GM12874 (cell line): ENCODE data around the gene CCND1.

ENCODE experiments used
- CTCF ChIP-seq: IDR thresholded peaks from 2 replicates; pipeline ENCODE4 v1.5.1; 2011; ENCODE audit warnings: low read depth, mild to moderate bottlenecking, control low read depth, low read length, moderate library complexity; ENCODE audit not compliant: insufficient read depth

The CCND1 gene

GRCh38 chr11:69662021-69662698, 21.2 kb downstream of the CCND1 start:
- TF ChIP-seq CTCF: no peak

DNA sequence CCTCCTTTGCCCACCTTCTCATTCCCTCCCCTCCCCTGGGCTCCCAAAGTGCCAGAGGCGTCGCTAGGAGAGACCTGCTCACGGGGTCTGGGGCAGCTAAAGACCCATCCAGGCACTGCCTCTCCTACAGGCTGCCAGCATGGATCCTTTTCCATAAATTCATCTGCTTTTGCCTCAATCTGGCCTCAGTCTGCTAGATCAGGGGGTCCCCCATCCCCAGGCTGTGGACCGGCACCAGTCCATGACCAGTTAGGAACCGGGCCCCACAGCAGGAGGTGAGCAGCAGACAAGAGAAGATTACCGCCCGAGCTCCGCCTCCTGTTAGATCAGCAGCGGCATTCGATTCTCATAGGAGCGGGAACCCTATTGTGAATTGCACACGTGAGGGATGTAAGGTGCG, 21.9 kb downstream of the CCND1 start:
- no peak for TF ChIP-seq CTCF

DNA sequence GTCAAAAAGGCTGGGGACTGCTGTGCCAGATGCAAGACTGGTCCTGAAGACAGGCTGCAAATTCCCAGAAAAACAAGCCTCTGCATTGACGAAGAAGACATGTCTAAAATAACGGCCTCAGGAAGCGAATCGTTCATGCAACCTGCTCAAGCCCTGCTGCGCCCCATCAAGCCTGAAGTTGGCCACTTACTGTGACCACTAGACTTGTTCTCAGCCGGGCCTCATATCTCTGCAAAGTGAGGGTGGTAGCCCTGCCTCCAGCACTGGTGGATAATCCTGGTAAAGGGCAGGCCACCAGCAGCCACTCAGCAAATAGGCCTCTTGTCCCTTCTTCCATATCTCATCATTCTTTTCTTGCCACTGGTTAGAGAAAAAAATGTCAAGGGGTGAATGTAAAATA, 22.4 kb downstream of the CCND1 start:
- TF ChIP-seq CTCF: no peak

DNA sequence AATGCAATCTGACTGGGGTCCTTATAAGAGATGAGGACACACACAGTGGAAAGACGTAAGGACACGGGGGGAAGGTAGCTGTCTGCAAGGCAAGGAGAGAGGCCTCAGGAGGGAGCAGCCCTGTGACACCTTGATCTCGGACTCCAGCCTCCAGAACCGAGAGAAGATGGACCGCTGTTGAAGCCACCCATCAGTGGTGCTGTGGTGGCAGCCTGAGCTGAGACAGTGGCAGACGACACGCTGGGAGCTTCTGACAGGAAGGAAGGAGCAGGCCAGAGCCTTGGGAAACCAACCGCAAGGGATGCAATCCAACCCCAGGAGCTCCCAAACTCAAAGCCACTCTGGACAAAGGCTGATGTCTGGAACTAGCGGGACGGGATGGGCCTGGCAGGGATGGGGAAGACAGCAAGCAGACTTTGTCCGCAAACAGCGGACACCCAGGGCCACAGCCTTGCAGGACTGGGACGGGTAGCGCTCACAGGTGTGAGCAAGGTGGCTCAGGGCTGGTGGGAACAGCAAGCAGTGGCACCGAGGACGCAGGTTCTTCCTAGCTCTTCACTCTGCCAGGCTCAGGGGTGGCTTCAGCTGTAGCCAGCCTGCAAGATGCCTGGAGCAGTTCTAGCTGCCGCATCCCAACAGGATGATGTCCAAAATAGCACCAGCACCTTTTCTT, 23.3 kb downstream of the CCND1 start:
- no peak for TF ChIP-seq CTCF

DNA sequence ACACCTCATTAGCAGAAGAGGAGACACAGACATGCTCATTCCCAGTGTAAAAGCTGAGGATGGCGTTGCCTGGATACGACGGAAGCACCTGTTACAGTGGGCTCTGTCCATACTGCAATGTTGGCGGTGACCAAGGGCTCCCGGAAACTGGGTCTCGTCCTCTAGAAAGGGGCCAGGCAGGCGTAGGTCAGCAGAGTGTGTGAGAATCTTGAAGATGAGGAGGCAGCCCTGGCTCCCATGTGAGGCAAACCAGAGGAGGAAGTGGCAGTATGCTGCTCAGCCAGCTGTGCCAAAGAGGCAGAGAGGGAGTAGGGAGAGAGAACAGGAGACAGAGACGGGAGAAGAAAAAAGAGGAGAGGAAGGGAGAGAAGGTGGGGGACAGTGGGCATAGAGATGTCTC, 23.9 kb downstream of the CCND1 start:
- no peak for TF ChIP-seq CTCF

DNA sequence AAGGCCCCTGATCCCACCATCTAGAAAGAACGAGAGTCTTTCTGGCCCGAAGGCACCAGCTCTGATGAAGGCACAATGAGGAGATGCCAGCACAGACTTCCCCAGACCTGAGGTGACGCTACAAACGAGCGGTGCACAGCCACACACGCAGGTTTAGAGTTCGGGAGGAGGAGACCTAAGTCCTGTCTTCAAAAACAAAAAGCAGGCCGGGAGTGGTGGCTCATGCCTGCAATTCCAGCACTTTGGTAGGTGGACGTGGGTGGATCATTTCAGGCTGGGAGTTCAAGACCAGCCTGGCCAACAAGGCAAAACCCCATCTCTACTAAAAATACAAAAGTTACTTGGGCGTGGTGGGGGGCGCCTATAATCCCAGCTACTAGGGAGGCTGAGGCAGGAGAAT, 24.7 kb downstream of the CCND1 start:
- TF ChIP-seq CTCF: no peak

DNA sequence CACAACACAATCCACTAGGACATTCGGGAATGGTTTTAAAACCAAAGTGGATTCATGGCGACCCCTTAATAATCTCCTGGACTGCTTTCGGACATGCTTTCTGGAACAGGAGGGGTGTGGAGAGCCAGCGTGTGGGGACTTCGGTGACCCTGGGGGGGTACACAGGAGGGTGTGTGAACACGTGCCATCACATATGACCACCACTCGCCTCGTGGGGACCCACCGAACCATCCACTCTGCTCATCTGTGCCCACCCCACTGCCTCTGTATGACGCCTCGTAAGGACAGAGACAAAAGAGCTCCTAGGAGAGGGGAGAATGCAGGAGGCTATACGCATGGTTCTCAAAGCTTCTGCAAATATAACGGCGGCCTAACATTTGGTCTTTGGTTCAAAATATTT, 25.3 kb downstream of the CCND1 start:
- no peak for TF ChIP-seq CTCF
